Activated CD8-positive, alpha-beta memory T cell treated with anti-CD3 and anti-CD28 coated beads for 48 hours (primary cell): Measurements from ENCODE around the gene RPL23.

Source experiments
- DNase-seq, 3 experiments: peaks; one replicate each; pipeline ENCODE4 v3.0.0-alpha.2; 2020; ENCODE audit warnings: low read depth in 2 of 3, low spot score in 2 of 3

Gene RPL23

DNA sequence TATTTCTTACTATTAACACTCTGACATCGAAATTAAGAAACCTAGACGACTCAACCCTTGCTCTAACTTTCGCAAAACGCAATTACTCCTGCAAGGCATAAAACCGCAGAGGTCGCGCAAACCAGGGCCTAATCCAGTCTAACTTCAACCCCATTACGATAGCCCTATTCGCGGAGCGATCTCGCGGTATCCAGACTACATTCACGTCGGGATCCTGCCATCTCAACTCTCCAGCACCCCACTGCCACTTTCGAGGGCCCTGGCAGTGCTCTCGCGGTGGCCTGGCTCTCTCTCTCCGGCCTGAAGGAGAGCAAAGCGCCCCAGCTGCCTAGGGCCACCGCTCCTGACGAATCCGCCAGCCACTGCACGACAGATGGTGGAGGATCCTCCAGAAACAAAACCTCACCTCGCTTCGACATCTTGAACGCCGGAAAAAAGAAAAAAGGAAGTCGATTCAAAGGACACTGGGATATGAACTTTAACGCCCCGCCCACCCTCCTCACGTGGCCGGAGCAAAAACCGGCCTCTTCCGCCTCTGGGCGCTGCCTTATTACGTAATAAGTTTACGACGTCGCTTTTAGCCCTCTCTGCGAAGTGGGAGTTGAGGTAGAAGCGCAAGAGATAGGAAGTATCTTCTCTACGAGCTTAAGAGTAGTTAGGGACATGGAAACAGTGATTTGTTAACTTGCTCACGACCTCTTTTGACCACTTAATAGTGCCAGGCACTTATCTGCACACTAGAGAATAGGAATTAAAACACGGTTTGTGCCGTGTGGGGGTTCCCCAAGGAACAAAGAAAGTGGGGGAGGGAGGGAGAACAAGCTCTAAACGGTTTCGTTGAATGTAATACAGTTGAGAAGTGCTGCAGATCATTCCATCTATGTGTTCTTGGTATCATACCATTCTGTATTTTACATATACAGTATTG is at the start of gene RPL23:
RPL23 (minus strand) TSS at position 430 of the 928 bp plus-strand sequence; CDS start at position 419, 11 bp downstream.
- DNase-seq = peak; percentile 62 to 74 (median 70)

DNA sequence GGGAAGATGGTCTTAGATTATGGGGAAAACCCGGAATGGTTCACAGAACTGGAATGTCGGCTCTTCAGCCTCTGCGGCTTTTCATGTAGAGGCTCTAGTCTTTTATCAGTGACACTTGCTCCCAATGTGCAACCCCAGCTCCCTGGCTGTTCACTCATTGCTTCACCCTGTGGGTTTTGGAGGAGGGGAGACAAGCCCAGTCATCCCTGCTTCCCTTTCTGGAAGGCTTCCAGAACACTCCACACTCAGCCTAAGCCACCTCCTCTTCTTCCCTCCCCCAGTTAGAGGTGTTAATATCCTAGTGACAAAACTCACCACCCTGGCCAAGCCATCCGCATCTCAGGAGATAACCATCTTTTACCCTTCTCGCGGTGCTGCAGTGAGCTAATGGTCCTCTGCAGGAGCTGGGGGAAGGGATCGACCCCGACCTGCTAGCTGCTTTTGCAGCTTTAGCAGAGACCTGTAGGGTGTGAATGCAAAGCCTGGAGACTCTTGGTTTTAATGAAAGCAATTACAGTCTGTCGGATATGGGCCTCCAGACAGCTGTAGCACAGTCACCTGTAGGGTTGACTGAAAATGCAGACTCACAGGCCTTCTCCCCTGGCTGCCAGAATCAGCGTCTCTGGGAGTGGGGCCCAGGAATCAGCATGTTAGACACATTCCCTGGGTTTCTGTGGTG is 47.6 kb upstream of the RPL23 start:
- no peak for DNase-seq

DNA sequence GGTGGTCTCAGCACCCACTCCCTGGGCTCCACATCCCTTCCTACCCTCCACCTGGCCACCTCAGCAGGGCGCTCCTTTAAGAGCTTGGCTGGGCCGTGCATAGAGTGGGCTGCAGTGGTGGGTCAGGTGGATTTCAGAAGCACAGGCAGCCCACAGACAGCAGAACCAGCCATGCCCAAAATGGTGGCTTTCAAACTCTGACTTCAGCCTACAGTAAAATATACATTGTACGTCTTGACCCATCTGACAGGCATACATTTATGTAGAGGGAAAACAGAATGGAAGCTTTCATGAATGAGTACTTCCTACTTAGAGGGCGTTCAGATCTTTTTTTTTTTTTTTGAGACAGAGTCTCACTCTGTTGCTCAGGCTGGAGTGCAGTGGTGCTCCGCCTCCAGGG is 45.9 kb upstream of the RPL23 start:
- no peak for DNase-seq

GRCh38 chr17:38898812-38899348 is 45.4 kb upstream of the RPL23 start:
- DNase-seq = peak; percentile 62 to 81 (median 64)

GRCh38 chr17:38898291-38898679 is 44.8 kb upstream of the RPL23 start:
- no peak for DNase-seq

DNA sequence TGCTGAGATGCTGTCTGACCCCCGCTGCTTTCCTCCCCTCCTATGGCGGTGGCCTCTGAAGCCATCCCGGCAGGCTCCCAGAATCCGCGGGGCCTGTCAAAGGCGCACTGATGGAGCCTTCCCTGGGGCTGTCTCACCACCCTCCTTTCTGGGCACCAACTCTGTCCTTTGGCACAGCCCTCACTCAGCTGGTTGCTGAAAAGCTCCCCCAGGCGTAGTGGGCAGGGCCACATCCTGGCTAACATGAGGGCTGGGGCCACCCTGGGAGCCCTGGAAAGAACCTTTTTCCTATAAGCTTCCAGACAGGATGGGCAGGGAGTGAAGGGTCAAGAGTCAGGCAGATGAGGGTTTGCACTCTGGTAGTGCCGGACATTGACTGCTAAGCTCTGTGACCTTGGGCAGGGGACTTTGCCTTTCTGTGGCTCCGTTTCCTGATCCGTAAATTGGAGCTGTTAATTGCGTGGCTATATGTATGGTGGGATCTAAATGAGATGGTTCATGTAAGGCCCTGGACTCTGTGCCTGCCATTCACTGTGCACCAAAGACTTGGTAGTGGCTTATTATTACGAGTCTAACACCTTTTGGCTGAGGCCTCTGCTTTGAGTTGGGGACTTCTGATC is 44.3 kb upstream of the RPL23 start:
- no peak for DNase-seq

DNA sequence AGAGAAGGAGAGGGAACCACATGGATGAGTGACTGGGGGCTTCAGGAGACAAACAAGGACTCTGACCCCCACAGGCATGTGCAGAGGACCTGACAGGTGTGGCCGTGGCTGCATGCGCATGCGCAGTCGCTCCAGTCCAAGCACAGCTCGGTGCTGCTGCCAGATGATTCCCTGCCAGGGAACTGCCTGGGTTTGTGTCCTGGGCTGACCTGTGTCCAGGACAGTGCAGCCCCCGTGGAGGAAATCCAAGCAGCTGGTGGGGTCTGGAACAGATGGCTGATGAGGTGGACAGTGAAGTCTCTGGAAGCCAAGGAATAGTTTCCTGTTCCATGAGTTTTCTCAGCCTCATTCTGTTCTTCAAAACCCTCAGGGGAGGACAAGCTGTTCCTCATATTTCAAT is 43.7 kb upstream of the RPL23 start:
- no peak for DNase-seq

- no peak for DNase-seq
These were observed 42.9 kb upstream of the RPL23 start for GRCh38 chr17:38896346-38896954.

DNA sequence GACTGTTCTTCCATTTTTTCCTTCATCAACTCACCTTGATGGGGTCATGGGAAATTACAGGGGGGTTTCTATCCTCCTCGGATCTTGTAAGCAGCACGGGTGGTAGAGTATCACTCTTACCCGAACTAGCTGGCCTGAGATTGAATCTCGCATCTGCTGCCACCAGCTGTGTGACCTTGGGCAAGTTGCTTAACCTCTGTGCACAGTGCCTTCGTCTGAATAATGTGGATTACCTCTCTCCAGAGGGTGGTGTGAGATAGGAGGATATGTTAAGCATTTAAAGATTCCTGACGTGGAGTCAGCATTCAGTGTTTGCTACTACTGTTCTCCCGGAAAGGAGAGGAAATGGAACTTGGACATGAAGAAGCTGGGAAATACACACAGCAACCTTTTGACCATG is 40.8 kb upstream of the RPL23 start:
- no peak for DNase-seq

DNA sequence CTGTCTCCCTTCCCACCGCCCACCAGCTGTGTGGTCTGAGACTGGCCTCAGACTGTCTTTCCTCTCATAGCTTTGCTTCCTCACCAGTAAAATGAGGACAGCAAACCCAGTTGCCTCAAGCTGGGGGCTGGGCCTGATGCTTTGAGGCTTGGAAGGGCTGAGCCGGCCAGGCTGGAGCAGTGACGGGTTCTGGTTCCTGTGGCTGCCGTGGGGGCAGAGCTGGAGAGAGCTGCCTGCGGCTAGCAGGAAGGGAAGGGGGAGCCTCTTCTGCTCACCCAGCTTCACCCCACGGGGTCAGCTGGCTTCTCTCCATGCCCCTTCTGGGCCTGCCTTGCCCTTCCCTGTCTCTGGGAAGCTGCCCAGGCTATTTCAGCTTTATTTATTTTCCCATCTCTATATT is 40.1 kb upstream of the RPL23 start:
- no peak for DNase-seq

- no peak for DNase-seq
These were observed 39.6 kb upstream of the RPL23 start for GRCh38 chr17:38893113-38893512.

GRCh38 chr17:38892620-38893019 is 39.1 kb upstream of the RPL23 start:
- DNase-seq = no peak

DNA sequence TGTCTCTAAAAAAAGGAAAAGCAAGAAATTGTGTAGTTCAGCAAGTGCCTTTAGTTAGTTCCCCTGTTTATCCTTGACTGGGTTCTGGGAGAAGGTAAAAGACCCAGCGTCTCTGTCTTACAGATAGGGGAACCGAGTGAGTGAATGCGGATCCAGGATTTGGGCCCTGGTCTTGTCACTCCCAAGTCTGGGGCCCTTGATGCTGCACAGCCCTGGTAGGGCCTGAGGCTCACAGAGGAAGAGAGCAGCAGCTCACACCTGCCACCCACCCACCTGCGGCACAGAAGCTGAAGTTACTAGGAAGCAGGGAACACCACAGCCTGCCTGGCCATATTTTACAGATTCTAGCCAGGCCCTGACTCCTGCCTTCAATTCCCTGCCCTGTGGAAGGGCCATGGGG is 38.6 kb upstream of the RPL23 start:
- no peak for DNase-seq

- DNase-seq = no peak
These were observed 37.9 kb upstream of the RPL23 start for GRCh38 chr17:38891441-38891840.

GRCh38 chr17:38890410-38890746 is 36.9 kb upstream of the RPL23 start:
- DNase-seq = no peak

DNA sequence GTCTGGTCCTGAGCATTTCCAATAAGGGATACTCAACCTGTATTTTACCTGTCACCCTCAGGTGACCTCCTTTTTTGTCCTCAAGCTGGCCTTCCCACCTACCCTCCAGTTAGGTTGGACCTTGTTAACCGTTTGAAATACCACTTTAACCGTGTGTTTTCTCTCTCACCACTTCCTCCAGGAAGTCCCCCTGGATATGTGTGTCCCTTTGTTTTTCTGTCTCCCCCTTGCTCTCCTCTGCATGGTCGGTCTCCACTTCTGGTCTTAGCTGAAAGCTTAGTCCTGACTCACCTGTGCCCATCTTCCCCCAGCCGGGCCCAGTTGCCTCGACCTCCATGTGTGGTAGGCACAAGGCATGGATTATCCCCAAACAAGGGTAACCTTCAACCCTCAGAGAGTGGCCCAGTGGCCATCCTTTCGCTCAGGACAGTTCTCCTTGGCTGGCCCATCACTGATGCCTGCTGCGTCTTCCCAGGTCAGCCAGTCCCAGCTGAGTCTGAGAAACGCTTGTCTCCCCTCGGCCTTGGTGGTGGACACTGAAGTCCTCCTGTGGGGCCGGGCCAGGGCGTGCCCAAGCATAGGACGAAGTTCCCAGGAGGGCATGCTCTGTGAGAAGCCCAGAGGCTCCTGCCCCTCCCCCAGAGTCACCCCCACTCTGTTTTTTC is 36.4 kb upstream of the RPL23 start:
- no peak for DNase-seq

- no peak for DNase-seq
These were observed 35.3 kb upstream of the RPL23 start for GRCh38 chr17:38888842-38889241.

GRCh38 chr17:38886643-38887010 is 33.1 kb upstream of the RPL23 start:
- DNase-seq = no peak

- DNase-seq = no peak
These were observed 32.5 kb upstream of the RPL23 start for GRCh38 chr17:38885728-38886642.
